CD4-positive, alpha-beta T cell (primary cell): Measurements from ENCODE around the gene TMEM72. TPM values are rescaled to one million over a fixed set of nuclear protein-coding genes. Genes with fewer than 3 reads are reported as not detected.

ENCODE experiments used
- ATAC-seq: fragments of 200-7000 bp; cut with Tn5 transposase; one replicate; pipeline ENCODE4 v1.10.0; 2022; ENCODE audit warnings: mild to moderate bottlenecking; ENCODE audit not compliant: poor library complexity
- CTCF ChIA-PET: fragments of 350-600 bp; sonication (Branson Sonifier 250); formaldehyde crosslinking; loops from one replicate; lab custom pipeline; 2021; ENCODE audit warnings: antibody characterized with exemption, inconsistent platforms; lab: Charles Lee
- POLR2A ChIA-PET: fragments of 350-600 bp; sonication (Branson Sonifier 250); formaldehyde crosslinking; loops from one replicate; lab custom pipeline; 2021; ENCODE audit warnings: antibody characterized with exemption, inconsistent platforms; lab: Charles Lee
- DNase-seq, 14 experiments: peaks; one replicate each; pipeline ENCODE4 v3.0.0-alpha.2; 2013 to 2020; ENCODE audit warnings: mixed read lengths in 2 of 14
- H3K27ac ChIP-seq, 2 donors: one replicate each; pipeline versions ENCODE4 v1.5.1 to v1.7.0; 2013; ENCODE audit warnings: low read length in 2 of 2, low read depth in 1 of 2, mild to moderate bottlenecking in 1 of 2
- H3K27me3 ChIP-seq, 2 experiments: 1 replicate in 1 of 2; 2 replicates in 1 of 2; pipeline versions ENCODE4 v1.6.1 to v1.7.0; 2013; ENCODE audit warnings: low read length in 2 of 2, control low read depth in 1 of 2, mild to moderate bottlenecking in 1 of 2, moderate library complexity in 1 of 2; ENCODE audit not compliant: insufficient read depth in 2 of 2, control insufficient read depth in 1 of 2
- H3K36me3 ChIP-seq: one replicate; pipeline ENCODE4 v1.6.1; 2013; ENCODE audit warnings: low read length, control low read depth; ENCODE audit not compliant: insufficient read depth
- H3K4me1 ChIP-seq: one replicate; pipeline ENCODE4 v1.6.1; 2013; ENCODE audit warnings: low read length, control low read depth; ENCODE audit not compliant: insufficient read depth
- H3K4me3 ChIP-seq: one replicate; pipeline ENCODE4 v1.5.1; 2013; ENCODE audit warnings: mild to moderate bottlenecking, low read length, moderate library complexity
- H3K9me3 ChIP-seq, 2 experiments: 1 replicate in 1 of 2; 2 replicates in 1 of 2; pipeline versions ENCODE4 v1.6.1 to v1.7.0; 2013; ENCODE audit warnings: low read length in 2 of 2, mild to moderate bottlenecking in 2 of 2, control low read depth in 1 of 2, moderate library complexity in 1 of 2; ENCODE audit not compliant: control insufficient read depth in 1 of 2, insufficient read depth in 1 of 2
- H3K27ac Mint-ChIP-seq: one replicate; pipeline ENCODE4 v1.8.0; 2020; ENCODE audit warnings: mixed read lengths
- H3K27me3 Mint-ChIP-seq: one replicate; pipeline ENCODE4 v1.8.0; 2021; ENCODE audit warnings: mixed read lengths
- H3K36me3 Mint-ChIP-seq: one replicate; pipeline ENCODE4 v1.8.0; 2021; ENCODE audit warnings: low read depth, mixed read lengths
- H3K4me1 Mint-ChIP-seq: one replicate; pipeline ENCODE4 v1.8.0; 2021; ENCODE audit warnings: low read depth, mixed read lengths
- H3K4me3 Mint-ChIP-seq: one replicate; pipeline ENCODE4 v1.8.0; 2020; ENCODE audit warnings: mild to moderate bottlenecking, mixed read lengths
- H3K9me3 Mint-ChIP-seq: one replicate; pipeline ENCODE4 v1.8.0; 2020; ENCODE audit warnings: mixed read lengths
- CTCF ChIP-seq: fragments of 200-600 bp; IDR thresholded peaks from one replicate; pipeline ENCODE4 v1.8.0; 2022; ENCODE audit warnings: antibody characterized with exemption, mild to moderate bottlenecking
- intact Hi-C, 2 experiments: fragments of 100-400 bp; cut with DNase I in 1 of 2; cut with micrococcal nuclease in 1 of 2; formaldehyde crosslinking; loops; one replicate each; pipeline versions ENCODE4 v1.15.1 to v1.9.0; 2023 to 2025; cut with DNase I, micrococcal nuclease
- total RNA-seq, 174 experiments: library from RNA in 2 of 174; stranded (reverse) in 2 of 174; gene quantifications; one replicate each; pipeline ENCODE4 v1.2.3 and lab custom pipeline; 2021 to 2026

TMEM72 gene
- total RNA-seq, 2 experiments from 2014 or later = not detected

- Mint-ChIP-seq H3K9me3 (no peaks in the 10 kb centered on the region), H3K27me3 (no peaks in the 10 kb centered on the region), H3K27ac (no peak overlapping the region), H3K36me3 (no peaks in the 10 kb centered on the region), H3K4me1 (peaks cover 14% of the 10 kb centered on the region), H3K4me3 (no peak overlapping the region)
- DNase-seq = no peak
- H3K4me3 ChIP-seq = no peak overlapping the region
- H3K36me3 ChIP-seq = no peaks in the 10 kb centered on the region
- POLR2A ChIA-PET = no interaction called here
- intact Hi-C loops = no loop called here
- peaks cover 0 to 4% of the 10 kb centered on the region in 2 experiments for H3K9me3 ChIP-seq
- H3K27ac ChIP-seq = no peak overlapping the region
- TF ChIP-seq CTCF = no peak
- ATAC-seq = no peak
- CTCF ChIA-PET = interaction anchor here (0.5 kb wide), 1 partner anchor 745 kb away, joined by 3 read pairs; no protein-coding TSS in a partner anchor
- H3K4me1 ChIP-seq = peaks cover 21% of the 10 kb centered on the region
- H3K27me3 ChIP-seq = no peaks in the 10 kb centered on the region
These were observed 1.2 kb upstream of the TMEM72 start for GRCh38 chr10:44909910-44910309.

GRCh38 chr10:44910602-44911001, 535 bp upstream of the TMEM72 start:
- Mint-ChIP-seq H3K27ac (no peak overlapping the region), H3K4me3 (no peak overlapping the region), H3K27me3 (no peaks in the 10 kb centered on the region), H3K36me3 (no peaks in the 10 kb centered on the region), H3K9me3 (no peaks in the 10 kb centered on the region), H3K4me1 (peaks cover 14% of the 10 kb centered on the region)
- Histone ChIP-seq H3K4me1 (peaks cover 21% of the 10 kb centered on the region), H3K4me3 (no peak overlapping the region), H3K9me3 (peaks cover 0 to under 1% of the 10 kb centered on the region in 2 experiments), H3K27ac (no peak overlapping the region), H3K36me3 (no peaks in the 10 kb centered on the region), H3K27me3 (no peaks in the 10 kb centered on the region)
- intact Hi-C loops = no loop called here
- CTCF ChIA-PET = no interaction called here
- TF ChIP-seq CTCF = no peak
- POLR2A ChIA-PET = no interaction called here
- DNase-seq = no peak
- no peak for ATAC-seq

- peaks cover 14% of the 10 kb centered on the region for H3K4me1 Mint-ChIP-seq
- H3K36me3 ChIP-seq = no peaks in the 10 kb centered on the region
- H3K27ac ChIP-seq = no peak overlapping the region
- H3K36me3 Mint-ChIP-seq = no peaks in the 10 kb centered on the region
- no peak for TF ChIP-seq CTCF
- H3K4me1 ChIP-seq = peaks cover 21% of the 10 kb centered on the region
- H3K9me3 Mint-ChIP-seq = no peaks in the 10 kb centered on the region
- no peaks in the 10 kb centered on the region for H3K9me3 ChIP-seq
- H3K27ac Mint-ChIP-seq = no peak overlapping the region
- intact Hi-C loops = no loop called here
- no peaks in the 10 kb centered on the region for H3K27me3 Mint-ChIP-seq
- no peak overlapping the region for H3K4me3 Mint-ChIP-seq
- DNase-seq (no peak), ATAC-seq (no peak)
- no peak overlapping the region for H3K4me3 ChIP-seq
- ChIA-PET POLR2A (no interaction called here), CTCF (no interaction called here)
- no peaks in the 10 kb centered on the region for H3K27me3 ChIP-seq
These were observed 814 bp downstream of the TMEM72 start for GRCh38 chr10:44911951-44912350.
